Smooth muscle cell (in vitro differentiated cells): ENCODE results near the gene GARIN3. TPM values are rescaled to one million over a fixed set of nuclear protein-coding genes. Genes with fewer than 3 reads are reported as not detected.

Experiments
- DNase-seq: peaks from one replicate; lab custom pipeline; 2025; ENCODE audit not compliant: unreplicated experiment; lab: John Stamatoyannopoulos, UW
- H2AFZ ChIP-seq: fragments of 200-600 bp; sonication (generic); 2 replicates; pipeline ENCODE4 v1.6.0; 2016; ENCODE audit warnings: antibody characterized with exemption, low read depth, mild to moderate bottlenecking
- H3F3A ChIP-seq: fragments of 200-600 bp; sonication (generic); 2 replicates; pipeline ENCODE4 v1.6.0; 2017; ENCODE audit warnings: antibody characterized with exemption, low read depth
- H3K27ac ChIP-seq: fragments of 200-600 bp; sonication (generic); 2 replicates; pipeline ENCODE4 v1.5.1; 2016; ENCODE audit warnings: low read depth, mild to moderate bottlenecking
- H3K27me3 ChIP-seq: fragments of 200-600 bp; sonication (generic); 2 replicates; pipeline ENCODE4 v1.6.1; 2016; ENCODE audit warnings: low read depth, mild to moderate bottlenecking
- H3K36me3 ChIP-seq: fragments of 200-600 bp; sonication (generic); 2 replicates; pipeline ENCODE4 v1.5.1; 2016; ENCODE audit warnings: low read depth
- H3K4me1 ChIP-seq: fragments of 200-600 bp; sonication (generic); 2 replicates; pipeline ENCODE4 v1.5.1; 2016; ENCODE audit warnings: low read depth
- H3K4me2 ChIP-seq: fragments of 200-600 bp; sonication (generic); 2 replicates; pipeline ENCODE4 v1.6.0; 2016; ENCODE audit warnings: mild to moderate bottlenecking
- H3K4me3 ChIP-seq: fragments of 200-600 bp; sonication (generic); 2 replicates; pipeline ENCODE4 v1.5.1; 2016; ENCODE audit warnings: mild to moderate bottlenecking
- H3K79me2 ChIP-seq: fragments of 200-600 bp; sonication (generic); 2 replicates; pipeline ENCODE4 v1.6.0; 2016; ENCODE audit warnings: low read depth, mild to moderate bottlenecking
- H3K9ac ChIP-seq: fragments of 200-600 bp; sonication (generic); 2 replicates; pipeline ENCODE4 v1.6.0; 2016; ENCODE audit warnings: low read depth
- H3K9me3 ChIP-seq: fragments of 200-600 bp; sonication (generic); replicated peaks from 2 replicates; pipeline ENCODE4 v1.5.1; 2016; ENCODE audit warnings: low read depth
- H4K20me1 ChIP-seq: fragments of 200-600 bp; sonication (generic); 2 replicates; pipeline ENCODE4 v1.6.0; 2016; ENCODE audit warnings: low read depth
- WGBS: methylation state at CpG from one replicate; pipeline ENCODE4 v1.1.7; 2016; ENCODE audit warnings: low lambda C conversion rate; 5-methylcytosine and 5-hydroxymethylcytosine counted together
- polyA plus RNA-seq: library from polyadenylated mRNA; unstranded; fragments of >200 nt; fragmentation: Nextera tagmentation; extraction: Ambion mirVana; gene quantifications from 2 replicates; pipeline ENCODE4 v1.2.1, GENCODE V29; 2016
- total RNA-seq: library from RNA; depleted of rRNA; stranded (reverse); fragments of >200 nt; gene quantifications from 2 replicates; pipeline ENCODE4 v1.2.3, GENCODE V29; 2014
- TF ChIP-seq, protein P1 (sequence below): fragments of 200-600 bp; sonication (generic); IDR thresholded peaks from 2 replicates; pipeline ENCODE4 v1.5.1; 2017; ENCODE audit warnings: borderline replicate concordance, mild to moderate bottlenecking, antibody characterized with exemption; ENCODE audit not compliant: insufficient read depth, poor library complexity, severe bottlenecking

GARIN3 gene
- total and polyA plus RNA-seq, 2 experiments from 2014 or later: not detected

DNA sequence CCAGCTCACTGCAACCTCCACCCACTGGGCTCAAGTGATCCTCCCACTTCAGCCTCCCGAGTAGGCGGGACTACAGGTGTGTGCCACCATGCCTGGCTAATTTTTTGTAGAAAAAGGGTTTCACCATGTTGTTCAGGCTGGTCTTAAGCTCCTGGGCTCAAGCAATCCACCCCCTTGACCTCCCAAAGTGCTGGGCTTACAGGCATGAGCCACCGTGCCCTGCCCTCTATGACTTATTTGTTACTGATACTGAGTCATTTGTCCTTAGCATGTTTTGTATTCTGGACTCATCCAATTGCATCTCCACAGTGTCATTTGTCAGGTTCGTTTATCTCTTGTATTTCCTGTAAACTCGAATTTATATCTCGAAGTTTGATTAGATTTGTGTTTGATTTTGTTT is 11.9 kb upstream of the GARIN3 start:
- no peak for DNase-seq
- Histone ChIP-seq H3K27me3 (peaks cover 21% of the 10 kb centered on the region), H3K9ac (no peak overlapping the region), H3F3A (no peaks in the 10 kb centered on the region), H3K79me2 (no peaks in the 10 kb centered on the region), H3K27ac (no peak overlapping the region), H3K9me3 (no peaks in the 10 kb centered on the region), H2AFZ (no peak overlapping the region), H3K4me1 (no peaks in the 10 kb centered on the region), H3K4me3 (no peak overlapping the region), H3K4me2 (no peak overlapping the region), H4K20me1 (no peaks in the 10 kb centered on the region), H3K36me3 (no peaks in the 10 kb centered on the region)
- 79% methylated on average over 6 of the region's 6 CpGs for WGBS
- TF ChIP-seq, protein P1, sequence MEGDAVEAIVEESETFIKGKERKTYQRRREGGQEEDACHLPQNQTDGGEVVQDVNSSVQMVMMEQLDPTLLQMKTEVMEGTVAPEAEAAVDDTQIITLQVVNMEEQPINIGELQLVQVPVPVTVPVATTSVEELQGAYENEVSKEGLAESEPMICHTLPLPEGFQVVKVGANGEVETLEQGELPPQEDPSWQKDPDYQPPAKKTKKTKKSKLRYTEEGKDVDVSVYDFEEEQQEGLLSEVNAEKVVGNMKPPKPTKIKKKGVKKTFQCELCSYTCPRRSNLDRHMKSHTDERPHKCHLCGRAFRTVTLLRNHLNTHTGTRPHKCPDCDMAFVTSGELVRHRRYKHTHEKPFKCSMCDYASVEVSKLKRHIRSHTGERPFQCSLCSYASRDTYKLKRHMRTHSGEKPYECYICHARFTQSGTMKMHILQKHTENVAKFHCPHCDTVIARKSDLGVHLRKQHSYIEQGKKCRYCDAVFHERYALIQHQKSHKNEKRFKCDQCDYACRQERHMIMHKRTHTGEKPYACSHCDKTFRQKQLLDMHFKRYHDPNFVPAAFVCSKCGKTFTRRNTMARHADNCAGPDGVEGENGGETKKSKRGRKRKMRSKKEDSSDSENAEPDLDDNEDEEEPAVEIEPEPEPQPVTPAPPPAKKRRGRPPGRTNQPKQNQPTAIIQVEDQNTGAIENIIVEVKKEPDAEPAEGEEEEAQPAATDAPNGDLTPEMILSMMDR: no peak

DNA sequence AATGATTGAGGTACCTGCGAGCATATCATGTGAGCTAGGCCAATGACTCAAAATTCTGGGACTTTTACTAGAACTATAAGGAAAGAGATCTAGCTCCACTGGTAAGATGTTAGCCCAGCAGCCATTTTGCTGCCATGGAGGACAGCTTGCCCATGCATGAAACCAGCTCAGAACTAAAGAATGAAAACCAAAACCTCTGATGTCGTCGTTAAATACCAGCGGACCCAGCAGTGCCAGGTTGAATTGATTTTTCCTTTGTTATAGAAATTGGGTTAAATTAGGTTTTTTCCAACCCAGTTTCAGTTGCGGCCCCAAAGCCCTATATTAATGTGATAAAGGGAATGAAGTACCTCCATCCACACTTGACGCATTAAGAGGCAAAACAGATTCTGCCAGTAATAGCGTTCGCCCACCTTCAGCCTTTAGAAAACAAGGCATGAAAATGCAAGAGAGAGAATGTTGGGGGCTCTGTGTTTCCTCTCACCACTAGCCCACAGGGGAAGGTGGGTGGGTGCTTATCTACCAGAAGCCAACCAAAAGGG is 9.1 kb upstream of the GARIN3 start:
- WGBS: 96% methylated on average over 8 of the region's 8 CpGs
- H2AFZ ChIP-seq: no peak overlapping the region
- H3K79me2 ChIP-seq: no peaks in the 10 kb centered on the region
- no peak overlapping the region for H3K9ac ChIP-seq
- no peak overlapping the region for H3K4me2 ChIP-seq
- H3K27me3 ChIP-seq: no peaks in the 10 kb centered on the region
- TF ChIP-seq, protein P1: no peak
- DNase-seq: no peak
- no peak overlapping the region for H3K4me3 ChIP-seq
- H3K36me3 ChIP-seq: no peaks in the 10 kb centered on the region
- no peaks in the 10 kb centered on the region for H3F3A ChIP-seq
- H3K9me3 ChIP-seq: no peaks in the 10 kb centered on the region
- H3K4me1 ChIP-seq: no peaks in the 10 kb centered on the region
- no peaks in the 10 kb centered on the region for H4K20me1 ChIP-seq
- H3K27ac ChIP-seq: no peak overlapping the region

DNA sequence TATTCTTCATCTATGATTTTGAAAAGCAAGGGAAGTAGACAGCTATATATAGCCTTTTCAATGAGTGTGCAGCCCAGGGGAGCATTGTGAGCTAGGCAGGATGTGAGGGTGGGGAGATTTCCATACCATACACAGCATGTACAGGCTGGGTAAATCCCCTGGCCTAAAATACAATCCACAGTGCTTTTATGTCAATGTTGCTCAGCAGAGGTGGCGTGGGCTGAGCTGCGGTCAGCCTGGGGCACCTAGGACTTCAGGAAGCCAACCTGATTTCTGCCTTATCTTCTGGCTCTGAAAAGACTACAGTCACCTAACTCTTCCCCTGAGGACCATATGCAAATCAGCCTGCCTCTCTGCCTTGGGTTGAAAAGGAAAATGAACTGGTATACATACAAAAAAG is 6.3 kb upstream of the GARIN3 start:
- Histone ChIP-seq H3K9ac (no peak overlapping the region), H3K4me1 (peaks cover 2% of the 10 kb centered on the region), H4K20me1 (no peaks in the 10 kb centered on the region), H3K27ac (peak overlapping the region; percentile 80), H3K4me3 (no peak overlapping the region), H3K79me2 (no peaks in the 10 kb centered on the region), H3K27me3 (no peaks in the 10 kb centered on the region), H2AFZ (no peak overlapping the region), H3K9me3 (no peaks in the 10 kb centered on the region), H3K36me3 (no peaks in the 10 kb centered on the region), H3F3A (peaks cover 2% of the 10 kb centered on the region), H3K4me2 (peak overlapping the region; percentile 9)
- 26% methylated on average over 2 of the region's 2 CpGs for WGBS
- TF ChIP-seq, protein P1: no peak
- no peak for DNase-seq

DNA sequence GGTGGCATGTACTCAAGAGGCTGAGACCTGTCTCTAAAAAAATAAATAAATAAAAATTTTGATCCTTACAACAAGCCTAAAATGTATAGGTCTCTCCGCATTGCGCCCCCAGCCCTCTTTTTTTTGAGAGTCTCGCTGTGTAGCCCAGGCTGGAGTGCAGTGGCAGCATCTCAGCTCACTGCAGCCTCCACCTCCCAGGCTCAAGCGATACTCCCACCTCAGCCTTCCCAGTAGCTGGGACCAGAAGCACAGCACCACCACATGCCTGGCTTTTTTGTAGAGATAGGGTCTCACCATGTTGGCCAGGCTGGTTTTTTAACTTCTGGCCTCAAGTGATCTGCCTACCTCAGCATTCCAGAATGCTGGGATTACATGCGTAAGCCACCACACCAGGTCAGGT is 2.2 kb upstream of the GARIN3 start:
- Histone ChIP-seq H3K9ac (no peak overlapping the region), H3K4me1 (peaks cover 4% of the 10 kb centered on the region), H3K9me3 (no peaks in the 10 kb centered on the region), H3F3A (peaks cover 2% of the 10 kb centered on the region), H3K27me3 (no peaks in the 10 kb centered on the region), H3K36me3 (no peaks in the 10 kb centered on the region), H4K20me1 (no peaks in the 10 kb centered on the region), H3K4me2 (no peak overlapping the region), H2AFZ (no peak overlapping the region), H3K27ac (no peak overlapping the region), H3K79me2 (no peaks in the 10 kb centered on the region), H3K4me3 (no peak overlapping the region)
- TF ChIP-seq, protein P1: no peak
- no peak for DNase-seq
- 89% methylated on average over 5 of the region's 5 CpGs for WGBS
